Sigmoid colon (tissue), 7 donors: ENCODE data around the gene TPI1. TPM values are rescaled to one million over a fixed set of nuclear protein-coding genes. Genes with fewer than 3 reads are reported as not detected.
"Not testable (repeated sequence)": the region's sequence is repeated elsewhere in the genome, so short reads cannot be mapped to it uniquely, and the experiment has no call there.

Source experiments
- DNase-seq: peaks from one replicate; pipeline ENCODE4 v3.0.0-alpha.2; 2019
- H3K27ac ChIP-seq, 4 donors: fragments of 200-600 bp; sonication (generic); one replicate each; pipeline ENCODE4 v1.5.1; 2016 to 2019; ENCODE audit warnings: mild to moderate bottlenecking in 1 of 4
- H3K27me3 ChIP-seq, 3 donors: fragments of 200-600 bp; sonication (generic); one replicate each; pipeline ENCODE4 v1.5.1; 2019; ENCODE audit warnings: mild to moderate bottlenecking in 1 of 3
- H3K36me3 ChIP-seq, 4 donors: fragments of 200-600 bp; sonication (generic); one replicate each; pipeline ENCODE4 v1.5.1; 2016 to 2019
- H3K4me1 ChIP-seq, 4 donors: fragments of 200-600 bp; sonication (generic); one replicate each; pipeline ENCODE4 v1.5.1; 2017 to 2019
- H3K4me3 ChIP-seq, 4 donors: fragments of 200-600 bp; sonication (generic); one replicate each; pipeline ENCODE4 v1.5.1; 2017 to 2019; ENCODE audit warnings: mild to moderate bottlenecking in 2 of 4, moderate library complexity in 1 of 4
- H3K9me3 ChIP-seq, 4 donors: fragments of 200-600 bp in 3 of 4; sonication (generic) in 3 of 4; one replicate each; pipeline versions ENCODE4 v1.5.1 to v1.6.1; 2013 to 2019
- CTCF ChIP-seq, 4 experiments: fragments of 450-650 bp in 3 of 4; fragments of 200-600 bp in 1 of 4; IDR thresholded peaks; one replicate each; pipeline ENCODE4 v1.5.1; 2016 to 2019; ENCODE audit warnings: antibody characterized with exemption in 4 of 4, mild to moderate bottlenecking in 3 of 4, moderate library complexity in 2 of 4
- EP300 ChIP-seq, 4 donors: sonication (generic); formaldehyde crosslinking; IDR thresholded peaks; one replicate each; pipeline ENCODE4 v1.6.1; 2017; ENCODE audit warnings: antibody characterized with exemption in 4 of 4
- POLR2A ChIP-seq, 2 donors: fragments of 450-650 bp; IDR thresholded peaks; one replicate each; pipeline ENCODE4 v1.6.1; 2016; ENCODE audit warnings: antibody characterized with exemption in 2 of 2, mild to moderate bottlenecking in 2 of 2, moderate library complexity in 2 of 2
- POLR2AphosphoS5 ChIP-seq, 4 donors: sonication (generic); formaldehyde crosslinking; IDR thresholded peaks; one replicate each; pipeline ENCODE4 v1.6.1; 2017; ENCODE audit warnings: antibody characterized with exemption in 4 of 4
- WGBS, 2 donors: extraction: QIAGEN DNeasy Blood & Tissue Kit; methylation state at CpG; one replicate each; pipeline ENCODE4 v1.1.7; 2013; 5-methylcytosine and 5-hydroxymethylcytosine counted together
- intact Hi-C: fragments of 100-400 bp; cut with DNase I; formaldehyde crosslinking; loops from one replicate; pipeline ENCODE4 v1.15.1; 2023
- polyA plus RNA-seq, 3 donors: library from polyadenylated mRNA; stranded (reverse); fragments of 200-250 nt; gene quantifications; one replicate each; pipeline ENCODE4 v1.2.3, GENCODE V29; 2013
- total RNA-seq, 4 donors: library from RNA; depleted of rRNA; stranded (reverse); fragments of >200 nt; gene quantifications; one replicate each; pipeline ENCODE4 v1.1.0, GENCODE V29; 2016
- donor health status: healthy with polysubstance abuse.
- donor health status: Bipolar disorder and iron deficiency.
- donor health status: healthy.

TPI1 gene
- total and polyA plus RNA-seq, 7 donors, result 194 to 994 (median 345) TPM

GRCh38 chr12:6858799-6859198 is 8.5 kb upstream of the TPI1 start:
- no peaks in the 10 kb centered on the region for H3K27me3 ChIP-seq
- TF ChIP-seq EP300 (IDR thresholded peaks at IDR 0.05) (no peak), POLR2AphosphoS5 (IDR thresholded peaks at IDR 0.05) (no peak), POLR2A (IDR thresholded peaks at IDR 0.05) (no peak)
- DNase-seq, result no peak
- H3K4me3 ChIP-seq, result no peak overlapping the region
- H3K9me3 ChIP-seq, result no peaks in the 10 kb centered on the region
- whole genome bisulfite sequencing, 2 donors, result 96 to 99% methylated on average over 2 of the region's 2 CpGs
- peaks cover 49 to 87% (median 75%) of the 10 kb centered on the region in 4 donors for H3K36me3 ChIP-seq
- intact Hi-C loops, result no loop called here
- H3K4me1 ChIP-seq, result peaks cover 0 to 5% (median 2%) of the 10 kb centered on the region in 4 donors
- no peak overlapping the region for H3K27ac ChIP-seq

- no peak for DNase-seq
- Histone ChIP-seq H3K27ac (no peak overlapping the region), H3K27me3 (no peaks in the 10 kb centered on the region), H3K4me1 (no peaks in the 10 kb centered on the region), H3K4me3 (no peak overlapping the region), H3K36me3 (peaks cover 49 to 100% (median 81%) of the 10 kb centered on the region in 4 donors), H3K9me3 (no peaks in the 10 kb centered on the region)
- whole genome bisulfite sequencing, 2 donors, result 97 to 98% methylated on average over 9 of the region's 9 CpGs
- TF ChIP-seq POLR2AphosphoS5 (IDR thresholded peaks at IDR 0.05) (no peak), CTCF (IDR thresholded peaks at IDR 0.05) (no peak), EP300 (IDR thresholded peaks at IDR 0.05) (no peak), POLR2A (IDR thresholded peaks at IDR 0.05) (no peak)
- intact Hi-C loops, result loop anchor here (10.0 kb wide), 1 partner anchor 255 kb away; no protein-coding TSS in a partner anchor
These were observed 7.2 kb upstream of the TPI1 start for GRCh38 chr12:6860116-6860515.

- no peak for TF ChIP-seq POLR2A (IDR thresholded peaks at IDR 0.05)
- TF ChIP-seq POLR2AphosphoS5 (IDR thresholded peaks at IDR 0.05), result no peak
- no peak for TF ChIP-seq CTCF (IDR thresholded peaks at IDR 0.05)
- TF ChIP-seq EP300 (IDR thresholded peaks at IDR 0.05), result no peak
- no peak overlapping the region for H3K27ac ChIP-seq
- WGBS, 2 donors, result 97 to 98% methylated on average over 7 of the region's 7 CpGs
- intact Hi-C loops, result loop anchor here (10.0 kb wide), 1 partner anchor 254 kb away; no protein-coding TSS in a partner anchor
- no peaks in the 10 kb centered on the region for H3K9me3 ChIP-seq
- H3K36me3 ChIP-seq, result peaks cover 46 to 100% (median 78%) of the 10 kb centered on the region in 4 donors
- no peak for DNase-seq
- H3K27me3 ChIP-seq, result no peaks in the 10 kb centered on the region
- H3K4me3 ChIP-seq, result no peak overlapping the region
- H3K4me1 ChIP-seq, result no peaks in the 10 kb centered on the region
These were observed 6.4 kb upstream of the TPI1 start for GRCh38 chr12:6860942-6861341.

- H3K9me3 ChIP-seq, result no peaks in the 10 kb centered on the region
- H3K27ac ChIP-seq, result no peak overlapping the region
- 96% methylated on average over 9 of the region's 9 CpGs for WGBS, 2 donors
- peaks cover 0 to 1% (median 0%) of the 10 kb centered on the region in 4 donors for H3K4me1 ChIP-seq
- TF ChIP-seq POLR2AphosphoS5 (IDR thresholded peaks at IDR 0.05), result no peak
- H3K4me3 ChIP-seq, result no peak overlapping the region
- peaks cover 41 to 99% (median 77%) of the 10 kb centered on the region in 4 donors for H3K36me3 ChIP-seq
- no peak for DNase-seq
- no peaks in the 10 kb centered on the region for H3K27me3 ChIP-seq
- intact Hi-C loops, result loop anchor here (10.0 kb wide), 1 partner anchor 253 kb away; no protein-coding TSS in a partner anchor
These were observed 5.9 kb upstream of the TPI1 start for GRCh38 chr12:6861391-6861790.

DNA sequence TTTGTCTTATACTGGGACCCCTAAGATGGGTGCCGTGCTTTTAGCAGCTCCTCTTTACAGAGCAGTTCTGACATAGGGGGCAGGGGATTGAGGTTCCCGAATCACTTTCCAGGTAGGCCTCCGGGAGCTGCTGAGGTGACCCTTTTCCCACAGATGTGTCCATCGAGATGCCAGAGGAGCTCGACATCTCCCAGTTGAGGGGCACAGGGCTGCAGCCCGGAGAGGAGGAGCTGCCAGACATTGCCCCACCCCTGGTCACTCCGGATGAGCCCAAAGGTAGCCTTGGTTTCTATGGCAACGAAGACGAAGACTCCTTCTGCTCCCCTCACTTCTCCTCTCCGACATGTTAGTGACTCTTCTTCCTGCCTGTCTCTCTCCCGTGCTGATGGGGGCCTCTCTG is 4.3 kb upstream of the TPI1 start:
- Histone ChIP-seq H3K9me3 (no peaks in the 10 kb centered on the region), H3K4me1 (peaks cover 0 to 10% (median 6%) of the 10 kb centered on the region in 4 donors), H3K4me3 (no peak overlapping the region), H3K27ac (no peak overlapping the region), H3K36me3 (peaks cover 26 to 82% (median 61%) of the 10 kb centered on the region in 4 donors), H3K27me3 (no peaks in the 10 kb centered on the region)
- 93 to 94% methylated on average over 11 of the region's 11 CpGs for WGBS, 2 donors
- TF ChIP-seq POLR2A (IDR thresholded peaks at IDR 0.05) (no peak), POLR2AphosphoS5 (IDR thresholded peaks at IDR 0.05) (no peak)
- intact Hi-C loops, result loop anchor here (10.0 kb wide), 1 partner anchor 252 kb away; no protein-coding TSS in a partner anchor
- DNase-seq, result no peak

- no peak overlapping the region for H3K27ac ChIP-seq
- H3K27me3 ChIP-seq, result no peaks in the 10 kb centered on the region
- peaks cover 19 to 75% (median 55%) of the 10 kb centered on the region in 4 donors for H3K36me3 ChIP-seq
- no peak for DNase-seq
- H3K9me3 ChIP-seq, result no peaks in the 10 kb centered on the region
- H3K4me3 ChIP-seq, result no peak overlapping the region
- TF ChIP-seq CTCF (IDR thresholded peaks at IDR 0.05) (no peak), POLR2A (IDR thresholded peaks at IDR 0.05) (no peak), POLR2AphosphoS5 (IDR thresholded peaks at IDR 0.05) (no peak), EP300 (IDR thresholded peaks at IDR 0.05) (no peak)
- H3K4me1 ChIP-seq, result peaks cover 0 to 17% (median 12%) of the 10 kb centered on the region in 4 donors
- intact Hi-C loops, result loop anchor here (10.0 kb wide), 1 partner anchor 251 kb away; no protein-coding TSS in a partner anchor
- 98% methylated on average over 16 of the region's 16 CpGs for WGBS, 2 donors
These were observed 3.6 kb upstream of the TPI1 start for GRCh38 chr12:6863586-6864321.

GRCh38 chr12:6865307-6865706 is 2.0 kb upstream of the TPI1 start:
- intact Hi-C loops, result loop anchor here (10.0 kb wide), 1 partner anchor 249 kb away; no protein-coding TSS in a partner anchor
- H3K9me3 ChIP-seq, H3K27me3 ChIP-seq, DNase-seq, H3K27ac ChIP-seq, H3K4me3 ChIP-seq: not testable (repeated sequence)
- Histone ChIP-seq H3K36me3 (peaks cover 24 to 74% (median 49%) of the 10 kb centered on the region in 4 donors), H3K4me1 (peaks cover 0 to 29% (median 26%) of the 10 kb centered on the region in 4 donors)
- 95% methylated on average over 5 of the region's 5 CpGs for WGBS, 2 donors
